ENCODE measurements around the gene TTBK1. TPM values are rescaled to one million over a fixed set of nuclear protein-coding genes. Genes with fewer than 3 reads are reported as not detected.

The TTBK1 gene
- total and polyA plus RNA-seq, 7 donors, result under 0.01 to 0.55 (median 0.25) TPM; not detected in 1

GRCh38 chr6:43231053-43231452 lies 12.2 kb upstream of the TTBK1 start:
- DNase-seq, result no peak
- TF ChIP-seq POLR2AphosphoS5 (IDR thresholded peaks at IDR 0.05), result no peak
- no peak for TF ChIP-seq EP300 (IDR thresholded peaks at IDR 0.05)
- TF ChIP-seq, protein P1, sequence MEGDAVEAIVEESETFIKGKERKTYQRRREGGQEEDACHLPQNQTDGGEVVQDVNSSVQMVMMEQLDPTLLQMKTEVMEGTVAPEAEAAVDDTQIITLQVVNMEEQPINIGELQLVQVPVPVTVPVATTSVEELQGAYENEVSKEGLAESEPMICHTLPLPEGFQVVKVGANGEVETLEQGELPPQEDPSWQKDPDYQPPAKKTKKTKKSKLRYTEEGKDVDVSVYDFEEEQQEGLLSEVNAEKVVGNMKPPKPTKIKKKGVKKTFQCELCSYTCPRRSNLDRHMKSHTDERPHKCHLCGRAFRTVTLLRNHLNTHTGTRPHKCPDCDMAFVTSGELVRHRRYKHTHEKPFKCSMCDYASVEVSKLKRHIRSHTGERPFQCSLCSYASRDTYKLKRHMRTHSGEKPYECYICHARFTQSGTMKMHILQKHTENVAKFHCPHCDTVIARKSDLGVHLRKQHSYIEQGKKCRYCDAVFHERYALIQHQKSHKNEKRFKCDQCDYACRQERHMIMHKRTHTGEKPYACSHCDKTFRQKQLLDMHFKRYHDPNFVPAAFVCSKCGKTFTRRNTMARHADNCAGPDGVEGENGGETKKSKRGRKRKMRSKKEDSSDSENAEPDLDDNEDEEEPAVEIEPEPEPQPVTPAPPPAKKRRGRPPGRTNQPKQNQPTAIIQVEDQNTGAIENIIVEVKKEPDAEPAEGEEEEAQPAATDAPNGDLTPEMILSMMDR (IDR thresholded peaks at IDR 0.05), result no peak
- no peak for TF ChIP-seq POLR2A (IDR thresholded peaks at IDR 0.05)
- H3K36me3 ChIP-seq, result no peaks in the 10 kb centered on the region
- no peak overlapping the region for H3K27ac ChIP-seq
- intact Hi-C loops (cut with DNase I), result no loop called here
- H3K4me3 ChIP-seq, result no peak overlapping the region
- 89 to 92% methylated on average over 4 of the region's 4 CpGs for WGBS, 2 donors
- H3K9me3 ChIP-seq, result no peaks in the 10 kb centered on the region
- H3K4me1 ChIP-seq, result peaks cover 0 to 15% (median 11%) of the 10 kb centered on the region in 4 donors
- H3K27me3 ChIP-seq, result no peaks in the 10 kb centered on the region

DNA sequence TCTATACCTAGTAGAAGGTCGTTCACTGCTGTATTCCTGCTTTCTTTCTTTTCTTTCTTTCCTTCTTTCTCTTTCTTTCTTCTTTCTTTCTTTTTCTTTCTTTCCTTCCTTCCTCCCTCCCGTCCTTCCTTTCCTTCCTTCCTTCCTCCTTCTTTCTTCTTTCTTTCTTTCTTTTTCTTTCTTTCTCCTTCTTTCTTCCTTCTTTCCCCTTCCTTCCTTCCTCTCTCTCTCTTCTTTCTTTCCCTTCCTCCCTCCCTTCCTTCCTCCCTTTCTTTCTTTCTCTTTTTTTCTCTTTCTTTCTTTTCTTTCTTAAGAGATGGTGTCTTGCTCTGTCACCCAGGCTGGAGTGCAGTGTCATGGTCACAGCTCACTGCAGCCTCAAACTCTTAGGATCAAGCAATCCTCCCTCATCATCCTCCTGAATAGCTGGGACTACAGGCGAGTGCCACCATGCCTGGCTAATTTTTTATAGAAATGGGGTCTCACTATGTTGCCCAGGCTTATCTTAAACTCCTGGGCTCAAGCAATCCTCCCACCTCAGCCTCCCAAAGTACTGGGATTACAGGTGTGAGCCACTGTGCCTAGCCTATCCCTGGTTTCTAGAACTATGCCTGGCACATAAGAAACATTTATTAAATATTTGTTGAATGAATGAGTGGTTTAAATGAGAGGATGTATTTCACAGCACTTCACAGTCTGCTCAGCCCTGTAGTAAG lies 11.4 kb upstream of the TTBK1 start:
- Histone ChIP-seq H3K36me3 (no peaks in the 10 kb centered on the region), H3K27me3 (no peaks in the 10 kb centered on the region), H3K27ac (no peak overlapping the region), H3K4me3 (no peak overlapping the region), H3K9me3 (no peaks in the 10 kb centered on the region), H3K4me1 (peaks cover 0 to 15% (median 11%) of the 10 kb centered on the region in 4 donors)
- TF ChIP-seq, protein P1 (IDR thresholded peaks at IDR 0.05), result no peak
- no peak for TF ChIP-seq POLR2AphosphoS5 (IDR thresholded peaks at IDR 0.05)
- TF ChIP-seq EP300 (IDR thresholded peaks at IDR 0.05), result no peak
- no peak for TF ChIP-seq POLR2A (IDR thresholded peaks at IDR 0.05)
- intact Hi-C loops (cut with DNase I), result no loop called here
- WGBS, 2 donors, result 78 to 79% methylated on average over 3 of the region's 3 CpGs
- no peak for DNase-seq

- H3K4me1 ChIP-seq, result no peaks in the 10 kb centered on the region
- TF ChIP-seq POLR2AphosphoS5 (IDR thresholded peaks at IDR 0.05) (no peak), POLR2A (IDR thresholded peaks at IDR 0.05) (no peak), EP300 (IDR thresholded peaks at IDR 0.05) (no peak)
- TF ChIP-seq, protein P1 (IDR thresholded peaks at IDR 0.05), result no peak
- DNase-seq, result no peak
- 67 to 93% methylated on average over 2 of the region's 2 CpGs for WGBS, 2 donors
- H3K4me3 ChIP-seq, result no peak overlapping the region
- no peak overlapping the region for H3K27ac ChIP-seq
- H3K36me3 ChIP-seq, result no peaks in the 10 kb centered on the region
- peaks cover 0 to 13% (median 0%) of the 10 kb centered on the region in 3 donors for H3K27me3 ChIP-seq
- intact Hi-C loops (cut with DNase I), result no loop called here
- H3K9me3 ChIP-seq, result no peaks in the 10 kb centered on the region
These were observed 7.4 kb upstream of the TTBK1 start for GRCh38 chr6:43235841-43236240.

GRCh38 chr6:43239054-43239453 lies 4.2 kb upstream of the TTBK1 start:
- Histone ChIP-seq H3K36me3 (no peaks in the 10 kb centered on the region), H3K27ac (no peak overlapping the region)

More at GRCh38 chr6:43239054-43239453, 4.2 kb upstream of the TTBK1 start:
- intact Hi-C loops (cut with DNase I), result no loop called here
- H3K9me3 ChIP-seq, result no peaks in the 10 kb centered on the region
- H3K27me3 ChIP-seq, result peaks cover 11 to 44% (median 17%) of the 10 kb centered on the region in 3 donors
- H3K4me1 ChIP-seq, result no peaks in the 10 kb centered on the region
- TF ChIP-seq POLR2A (IDR thresholded peaks at IDR 0.05), result no peak
- TF ChIP-seq, protein P1 (IDR thresholded peaks at IDR 0.05), result no peak
- TF ChIP-seq EP300 (IDR thresholded peaks at IDR 0.05), result no peak
- no peak for TF ChIP-seq POLR2AphosphoS5 (IDR thresholded peaks at IDR 0.05)
- WGBS, 2 donors, result 81 to 85% methylated on average over 2 of the region's 2 CpGs
- no peak for DNase-seq
- H3K4me3 ChIP-seq, result no peak overlapping the region
